Measurements from ENCODE around the gene PVALB. TPM values are rescaled to one million over a fixed set of nuclear protein-coding genes. Genes with fewer than 3 reads are reported as not detected.

PVALB gene
- total and polyA plus RNA-seq, 2 of the 4 experiments (the other 2 are of a cell fraction), result not detected

DNA sequence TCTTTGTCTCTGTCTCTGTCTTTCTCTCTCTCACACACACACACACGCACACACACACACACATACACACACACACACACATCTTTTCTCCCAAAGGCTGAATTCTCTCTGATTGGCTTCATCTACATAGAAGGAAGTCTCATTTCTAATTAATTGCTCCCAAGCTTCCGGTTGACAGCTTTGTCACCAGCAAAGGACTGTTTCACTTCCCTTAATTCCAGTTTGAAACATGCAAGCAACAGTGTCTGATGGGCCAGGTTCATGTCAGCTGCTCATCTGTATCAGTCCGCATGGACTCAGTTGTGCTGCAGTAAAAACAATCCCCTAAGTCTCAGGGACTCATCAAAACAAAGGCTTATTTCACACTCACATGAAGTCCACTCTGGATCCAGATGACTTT lies 16.2 kb upstream of the PVALB start:
- no peaks in the 10 kb centered on the region for H3K36me3 ChIP-seq (ENCODE audit: control insufficient read depth, insufficient read depth, low read length)
- 86% methylated on average over 1 of the region's 3 CpGs; no CpG with 5 or more reads in 1 of the 2 experiments for WGBS, 2 experiments (ENCODE audit: extremely low coverage in 2 of 2, insufficient read length in 1 of 2)
- dilution Hi-C loops (cut with HindIII; ENCODE audit: low sequenced_read_pairs, unreplicated experiment) (no loop called here), intact Hi-C loops (cut with micrococcal nuclease) (no loop called here), in situ Hi-C loops (cut with MboI; ENCODE audit: low sequenced_read_pairs) (no loop called here)
- H3K4me1 ChIP-seq (ENCODE audit: control insufficient read depth, insufficient read depth, low read length), result no peaks in the 10 kb centered on the region
- H3K4me2 ChIP-seq (ENCODE audit: low read depth, low read length), result no peak overlapping the region
- H3K27me3 ChIP-seq (ENCODE audit: control insufficient read depth, insufficient read depth, low read length), result peaks cover 16% of the 10 kb centered on the region
- H3K14ac ChIP-seq (replicated peaks; ENCODE audit: low read depth, low read length), result no peak overlapping the region
- BruUV-seq (replicated peaks), result no TSS peak
- no peak overlapping the region for H2BK5ac ChIP-seq (ENCODE audit: low read depth, low read length, poor library complexity, severe bottlenecking)
- no peak overlapping the region for H4K91ac ChIP-seq (ENCODE audit: insufficient read depth, low read depth, low read length)
- no peak overlapping the region for H3K18ac ChIP-seq (ENCODE audit: low read depth, low read length)
- H4K20me1 ChIP-seq (ENCODE audit: insufficient read depth, low read length), result no peaks in the 10 kb centered on the region
- no peak overlapping the region for H2AFZ ChIP-seq (replicated peaks; ENCODE audit: low read length, poor library complexity)
- H3K9ac ChIP-seq (ENCODE audit: low read depth, low read length), result no peak overlapping the region
- H4K8ac ChIP-seq (ENCODE audit: low read depth in 2 of 2, low read length in 2 of 2), result no peak overlapping the region
- no peak overlapping the region for H3K27ac ChIP-seq (ENCODE audit: insufficient read depth, low read length)
- no peak overlapping the region for H3K4ac ChIP-seq (ENCODE audit: low read depth, low read length)
- no peaks in the 10 kb centered on the region for H3K79me1 ChIP-seq (ENCODE audit: low read depth in 1 of 2, low read length in 2 of 2)
- ATAC-seq (ENCODE audit: low read depth) (no peak), DNase-seq (no peak)
- POLR2A ChIA-PET (ENCODE audit: unreplicated experiment), result no interaction called here
- H2BK20ac ChIP-seq (ENCODE audit: low read depth, low read length), result no peak overlapping the region
- no peak overlapping the region for H3K56ac ChIP-seq (ENCODE audit: extremely low read depth, insufficient read depth, low read length)
- no peak overlapping the region for H2AK5ac ChIP-seq (ENCODE audit: low read depth, low read length)
- no peak overlapping the region for H2AK9ac ChIP-seq (replicated peaks; ENCODE audit: low read depth, low read length, poor library complexity)
- CTCF ChIA-PET, result no interaction called here
- H2BK120ac ChIP-seq (ENCODE audit: low read depth, low read length), result no peak overlapping the region
- no peak overlapping the region for H3K23ac ChIP-seq (ENCODE audit: low read depth, low read length)
- no peak overlapping the region for H4K5ac ChIP-seq (ENCODE audit: low read depth, low read length)
- H3K4me3 ChIP-seq (ENCODE audit: insufficient read depth, low read depth, low read length), result no peak overlapping the region
- no peak overlapping the region for H2BK15ac ChIP-seq (ENCODE audit: low read depth, low read length)
- H3K9me1 ChIP-seq (ENCODE audit: insufficient read depth, low read length), result no peaks in the 10 kb centered on the region
- H3K9me3 ChIP-seq (ENCODE audit: control insufficient read depth, insufficient read depth, low read length), result no peaks in the 10 kb centered on the region; the same call in 1 of the 2 replicates
- TF ChIP-seq ELK1 (IDR thresholded peaks at IDR 0.05; ENCODE audit: borderline replicate concordance, low read depth, low read length) (no peak), RAD21 (IDR thresholded peaks at IDR 0.05; ENCODE audit: low read length) (no peak), CHD1 (IDR thresholded peaks at IDR 0.05; ENCODE audit: low read depth, low read length) (no peak), NFE2L2 (IDR thresholded peaks at IDR 0.05; ENCODE audit: low read depth, low read length) (no peak), BHLHE40 (IDR thresholded peaks at IDR 0.05; ENCODE audit: low read depth, low read length) (no peak), SMC3 (IDR thresholded peaks at IDR 0.05; ENCODE audit: low read depth, low read length) (no peak), FOS (IDR thresholded peaks at IDR 0.05; ENCODE audit: low read depth, low read length) (no peak)
